ENCODE results near the gene JMJD8. TPM values are rescaled to one million over a fixed set of nuclear protein-coding genes. Genes with fewer than 3 reads are reported as not detected.

The JMJD8 gene
- polyA plus RNA-seq, 1 donor (not counting 4 experiments of a cell fraction or from before 2014, with no cell fraction given) = 20.1 TPM

- no peaks in the 10 kb centered on the region for H3K36me3 ChIP-seq (ENCODE audit: control insufficient read depth in 2 of 2, extremely low read depth in 1 of 2, insufficient read depth in 2 of 2, low read length in 2 of 2)
- FAIRE-seq (no peak), DNase-seq (ENCODE audit: low read depth, low spot score) (no peak)
- dilution Hi-C loops (cut with MboI; ENCODE audit: extremely low pct_ligation_motif_present, low sequenced_read_pairs) = no loop called here
- no peak overlapping the region for H3K27ac ChIP-seq (ENCODE audit: control insufficient read depth, insufficient read depth, low read length)
- peak overlapping the region in 1 of 3 experiments; percentile 10 for H3K4me3 ChIP-seq (ENCODE audit: control insufficient read depth in 2 of 3, extremely low read depth in 1 of 3, insufficient read depth in 2 of 3, low read depth in 1 of 3, low read length in 3 of 3)
- peaks cover 2% of the 10 kb centered on the region for H3K4me1 ChIP-seq (ENCODE audit: control insufficient read depth, extremely low read depth, insufficient read depth, low read length)
- no peaks in the 10 kb centered on the region for H3K9me1 ChIP-seq (ENCODE audit: control insufficient read depth, extremely low read depth, insufficient read depth, low read length)
- TF ChIP-seq CTCF (optimal IDR thresholded peaks at IDR 0.05 in 1 of 3, IDR thresholded peaks at IDR 0.05 in 1 of 3, conservative IDR thresholded peaks at IDR 0.05 in 1 of 3; ENCODE audit: extremely low read depth in 1 of 3, insufficient read depth in 2 of 3, low read length in 3 of 3) (peak in 1 of 3 experiments; percentile 4), EZH2 (IDR thresholded peaks at IDR 0.05; ENCODE audit: low read length) (peak; percentile 90)
- no peak overlapping the region for H3K9ac ChIP-seq (ENCODE audit: control insufficient read depth, extremely low read depth, insufficient read depth, low read length)
- H3K9me3 ChIP-seq (ENCODE audit: control insufficient read depth, low read depth, low read length) = no peaks in the 10 kb centered on the region
- no peak overlapping the region for H2AFZ ChIP-seq (ENCODE audit: control insufficient read depth, low read length)
- H4K20me1 ChIP-seq (ENCODE audit: control insufficient read depth, extremely low read depth, insufficient read depth, low read length) = peaks cover 5% of the 10 kb centered on the region
- H3K27me3 ChIP-seq (ENCODE audit: control insufficient read depth, extremely low read depth, insufficient read depth, low read length) = peaks cover 92% of the 10 kb centered on the region
- no peaks in the 10 kb centered on the region for H3K79me2 ChIP-seq (ENCODE audit: control insufficient read depth, insufficient read depth, low read length)
- H3K4me2 ChIP-seq (ENCODE audit: control insufficient read depth, extremely low read depth, insufficient read depth, low read depth, low read length) = no peak overlapping the region
Measured at GRCh38 chr16:706189-707061, 22.3 kb upstream of the JMJD8 start.

- Histone ChIP-seq H3K79me2 (ENCODE audit: control insufficient read depth, insufficient read depth, low read length) (no peaks in the 10 kb centered on the region), H3K27me3 (ENCODE audit: control insufficient read depth, extremely low read depth, insufficient read depth, low read length) (peaks cover 92% of the 10 kb centered on the region), H3K27ac (ENCODE audit: control insufficient read depth, insufficient read depth, low read length) (no peak within 1 kb of the TSS), H3K36me3 (ENCODE audit: control insufficient read depth in 2 of 2, extremely low read depth in 1 of 2, insufficient read depth in 2 of 2, low read length in 2 of 2) (no peaks in the 10 kb centered on the region), H4K20me1 (ENCODE audit: control insufficient read depth, extremely low read depth, insufficient read depth, low read length) (peaks cover 5% of the 10 kb centered on the region), H3K4me1 (ENCODE audit: control insufficient read depth, extremely low read depth, insufficient read depth, low read length) (no peaks in the 10 kb centered on the region), H3K4me3 (ENCODE audit: control insufficient read depth in 2 of 3, extremely low read depth in 1 of 3, insufficient read depth in 2 of 3, low read depth in 1 of 3, low read length in 3 of 3) (peak within 1 kb of the TSS in 1 of 3 experiments; percentile 48), H3K9me1 (ENCODE audit: control insufficient read depth, extremely low read depth, insufficient read depth, low read length) (no peaks in the 10 kb centered on the region), H2AFZ (ENCODE audit: control insufficient read depth, low read length) (no peak within 1 kb of the TSS), H3K9ac (ENCODE audit: control insufficient read depth, extremely low read depth, insufficient read depth, low read length) (no peak within 1 kb of the TSS), H3K9me3 (ENCODE audit: control insufficient read depth, low read depth, low read length) (no peaks in the 10 kb centered on the region), H3K4me2 (ENCODE audit: control insufficient read depth, extremely low read depth, insufficient read depth, low read depth, low read length) (peak within 1 kb of the TSS; percentile 32)
- FAIRE-seq (no peak), DNase-seq (ENCODE audit: low read depth, low spot score) (no peak)
- TF ChIP-seq CTCF (optimal IDR thresholded peaks at IDR 0.05 in 1 of 3, IDR thresholded peaks at IDR 0.05 in 1 of 3, conservative IDR thresholded peaks at IDR 0.05 in 1 of 3; ENCODE audit: extremely low read depth in 1 of 3, insufficient read depth in 2 of 3, low read length in 3 of 3) = no peak
- dilution Hi-C loops (cut with MboI; ENCODE audit: extremely low pct_ligation_motif_present, low sequenced_read_pairs) = no loop called here
Measured at GRCh38 chr16:705431-706188, 21.5 kb upstream of the JMJD8 start, which contains the start of gene FBXL16. Gene FBXL16 (minus strand): TSS chr16:705801. CDS start chr16:697405, 8,396 bp downstream.

Measured in keratinocyte (primary cell).